ENCODE measurements around the gene DYNLRB1. TPM values are rescaled to one million over a fixed set of nuclear protein-coding genes. Genes with fewer than 3 reads are reported as not detected.

DYNLRB1 gene
- total and polyA plus RNA-seq, 2 of the 13 experiments (the other 11 are each of a cell fraction or from before 2014, with no cell fraction given) = 140 to 244 TPM

DNA sequence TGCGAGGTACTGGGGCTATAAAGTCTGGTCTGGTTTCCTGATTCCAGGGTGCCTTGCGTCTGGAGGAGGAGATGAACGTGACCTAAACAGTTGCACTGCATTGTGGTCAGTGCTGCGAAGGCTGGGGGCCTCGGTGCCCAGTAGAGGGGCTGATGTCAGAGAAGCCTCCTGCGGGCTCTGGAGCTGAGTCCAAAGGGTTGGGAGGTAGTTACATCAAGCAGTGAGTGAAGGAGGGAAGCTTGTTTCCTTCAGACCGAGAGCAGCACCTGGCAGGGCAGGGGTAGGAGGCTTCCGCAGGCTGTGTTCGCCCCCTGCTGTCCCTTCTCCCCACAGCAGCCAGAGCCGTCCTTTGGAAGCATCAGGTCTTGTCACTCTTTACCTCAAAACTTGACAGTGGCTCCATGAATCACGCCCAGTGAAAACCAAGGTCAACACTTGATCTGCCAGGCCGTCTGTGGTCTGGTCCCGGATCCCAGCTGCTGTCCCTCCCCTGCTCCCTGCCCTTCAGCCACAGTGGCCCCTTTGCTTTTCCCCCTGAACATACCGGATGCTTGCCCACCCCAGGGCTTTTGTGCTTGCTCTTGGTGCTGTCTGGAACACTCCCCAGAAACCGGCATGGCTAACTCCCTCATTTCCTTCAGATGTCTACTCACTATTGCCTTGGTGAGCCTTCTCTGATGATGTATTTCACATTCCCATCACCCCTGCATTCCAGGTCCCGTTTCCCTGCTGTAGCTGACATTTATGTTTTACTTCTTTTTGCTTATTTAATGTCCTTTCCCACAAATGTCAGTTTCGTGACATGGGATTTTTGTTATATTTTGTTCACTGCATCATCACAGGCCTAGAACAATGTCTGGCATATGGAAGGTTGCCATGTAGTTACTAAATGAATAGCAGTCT, 7.0 kb downstream of the DYNLRB1 start (continued):
- TF ChIP-seq, protein P1, sequence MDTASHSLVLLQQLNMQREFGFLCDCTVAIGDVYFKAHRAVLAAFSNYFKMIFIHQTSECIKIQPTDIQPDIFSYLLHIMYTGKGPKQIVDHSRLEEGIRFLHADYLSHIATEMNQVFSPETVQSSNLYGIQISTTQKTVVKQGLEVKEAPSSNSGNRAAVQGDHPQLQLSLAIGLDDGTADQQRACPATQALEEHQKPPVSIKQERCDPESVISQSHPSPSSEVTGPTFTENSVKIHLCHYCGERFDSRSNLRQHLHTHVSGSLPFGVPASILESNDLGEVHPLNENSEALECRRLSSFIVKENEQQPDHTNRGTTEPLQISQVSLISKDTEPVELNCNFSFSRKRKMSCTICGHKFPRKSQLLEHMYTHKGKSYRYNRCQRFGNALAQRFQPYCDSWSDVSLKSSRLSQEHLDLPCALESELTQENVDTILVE (CRISPR knock-in tag; IDR thresholded peaks at IDR 0.05) = no peak
- no peak for TF ChIP-seq MTA3 (CRISPR knock-in tag; IDR thresholded peaks at IDR 0.05)
- no peak for TF ChIP-seq TGIF2 (CRISPR knock-in tag; IDR thresholded peaks at IDR 0.05)
- TF ChIP-seq, protein P2, sequence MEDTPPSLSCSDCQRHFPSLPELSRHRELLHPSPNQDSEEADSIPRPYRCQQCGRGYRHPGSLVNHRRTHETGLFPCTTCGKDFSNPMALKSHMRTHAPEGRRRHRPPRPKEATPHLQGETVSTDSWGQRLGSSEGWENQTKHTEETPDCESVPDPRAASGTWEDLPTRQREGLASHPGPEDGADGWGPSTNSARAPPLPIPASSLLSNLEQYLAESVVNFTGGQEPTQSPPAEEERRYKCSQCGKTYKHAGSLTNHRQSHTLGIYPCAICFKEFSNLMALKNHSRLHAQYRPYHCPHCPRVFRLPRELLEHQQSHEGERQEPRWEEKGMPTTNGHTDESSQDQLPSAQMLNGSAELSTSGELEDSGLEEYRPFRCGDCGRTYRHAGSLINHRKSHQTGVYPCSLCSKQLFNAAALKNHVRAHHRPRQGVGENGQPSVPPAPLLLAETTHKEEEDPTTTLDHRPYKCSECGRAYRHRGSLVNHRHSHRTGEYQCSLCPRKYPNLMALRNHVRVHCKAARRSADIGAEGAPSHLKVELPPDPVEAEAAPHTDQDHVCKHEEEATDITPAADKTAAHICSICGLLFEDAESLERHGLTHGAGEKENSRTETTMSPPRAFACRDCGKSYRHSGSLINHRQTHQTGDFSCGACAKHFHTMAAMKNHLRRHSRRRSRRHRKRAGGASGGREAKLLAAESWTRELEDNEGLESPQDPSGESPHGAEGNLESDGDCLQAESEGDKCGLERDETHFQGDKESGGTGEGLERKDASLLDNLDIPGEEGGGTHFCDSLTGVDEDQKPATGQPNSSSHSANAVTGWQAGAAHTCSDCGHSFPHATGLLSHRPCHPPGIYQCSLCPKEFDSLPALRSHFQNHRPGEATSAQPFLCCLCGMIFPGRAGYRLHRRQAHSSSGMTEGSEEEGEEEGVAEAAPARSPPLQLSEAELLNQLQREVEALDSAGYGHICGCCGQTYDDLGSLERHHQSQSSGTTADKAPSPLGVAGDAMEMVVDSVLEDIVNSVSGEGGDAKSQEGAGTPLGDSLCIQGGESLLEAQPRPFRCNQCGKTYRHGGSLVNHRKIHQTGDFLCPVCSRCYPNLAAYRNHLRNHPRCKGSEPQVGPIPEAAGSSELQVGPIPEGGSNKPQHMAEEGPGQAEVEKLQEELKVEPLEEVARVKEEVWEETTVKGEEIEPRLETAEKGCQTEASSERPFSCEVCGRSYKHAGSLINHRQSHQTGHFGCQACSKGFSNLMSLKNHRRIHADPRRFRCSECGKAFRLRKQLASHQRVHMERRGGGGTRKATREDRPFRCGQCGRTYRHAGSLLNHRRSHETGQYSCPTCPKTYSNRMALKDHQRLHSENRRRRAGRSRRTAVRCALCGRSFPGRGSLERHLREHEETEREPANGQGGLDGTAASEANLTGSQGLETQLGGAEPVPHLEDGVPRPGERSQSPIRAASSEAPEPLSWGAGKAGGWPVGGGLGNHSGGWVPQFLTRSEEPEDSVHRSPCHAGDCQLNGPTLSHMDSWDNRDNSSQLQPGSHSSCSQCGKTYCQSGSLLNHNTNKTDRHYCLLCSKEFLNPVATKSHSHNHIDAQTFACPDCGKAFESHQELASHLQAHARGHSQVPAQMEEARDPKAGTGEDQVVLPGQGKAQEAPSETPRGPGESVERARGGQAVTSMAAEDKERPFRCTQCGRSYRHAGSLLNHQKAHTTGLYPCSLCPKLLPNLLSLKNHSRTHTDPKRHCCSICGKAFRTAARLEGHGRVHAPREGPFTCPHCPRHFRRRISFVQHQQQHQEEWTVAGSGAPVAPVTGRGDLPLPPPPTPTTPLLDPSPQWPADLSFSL (CRISPR knock-in tag; IDR thresholded peaks at IDR 0.05) = no peak
- TF ChIP-seq ZSCAN20 (CRISPR knock-in tag; IDR thresholded peaks at IDR 0.05; ENCODE audit: borderline replicate concordance) = no peak
- TF ChIP-seq, protein P3, sequence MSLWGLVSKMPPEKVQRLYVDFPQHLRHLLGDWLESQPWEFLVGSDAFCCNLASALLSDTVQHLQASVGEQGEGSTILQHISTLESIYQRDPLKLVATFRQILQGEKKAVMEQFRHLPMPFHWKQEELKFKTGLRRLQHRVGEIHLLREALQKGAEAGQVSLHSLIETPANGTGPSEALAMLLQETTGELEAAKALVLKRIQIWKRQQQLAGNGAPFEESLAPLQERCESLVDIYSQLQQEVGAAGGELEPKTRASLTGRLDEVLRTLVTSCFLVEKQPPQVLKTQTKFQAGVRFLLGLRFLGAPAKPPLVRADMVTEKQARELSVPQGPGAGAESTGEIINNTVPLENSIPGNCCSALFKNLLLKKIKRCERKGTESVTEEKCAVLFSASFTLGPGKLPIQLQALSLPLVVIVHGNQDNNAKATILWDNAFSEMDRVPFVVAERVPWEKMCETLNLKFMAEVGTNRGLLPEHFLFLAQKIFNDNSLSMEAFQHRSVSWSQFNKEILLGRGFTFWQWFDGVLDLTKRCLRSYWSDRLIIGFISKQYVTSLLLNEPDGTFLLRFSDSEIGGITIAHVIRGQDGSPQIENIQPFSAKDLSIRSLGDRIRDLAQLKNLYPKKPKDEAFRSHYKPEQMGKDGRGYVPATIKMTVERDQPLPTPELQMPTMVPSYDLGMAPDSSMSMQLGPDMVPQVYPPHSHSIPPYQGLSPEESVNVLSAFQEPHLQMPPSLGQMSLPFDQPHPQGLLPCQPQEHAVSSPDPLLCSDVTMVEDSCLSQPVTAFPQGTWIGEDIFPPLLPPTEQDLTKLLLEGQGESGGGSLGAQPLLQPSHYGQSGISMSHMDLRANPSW (CRISPR knock-in tag; IDR thresholded peaks at IDR 0.05; ENCODE audit: borderline replicate concordance) = no peak
- TF ChIP-seq SNRNP70 (IDR thresholded peaks at IDR 0.05; ENCODE audit: low read depth, low read length) = no peak
- TF ChIP-seq, protein P4, sequence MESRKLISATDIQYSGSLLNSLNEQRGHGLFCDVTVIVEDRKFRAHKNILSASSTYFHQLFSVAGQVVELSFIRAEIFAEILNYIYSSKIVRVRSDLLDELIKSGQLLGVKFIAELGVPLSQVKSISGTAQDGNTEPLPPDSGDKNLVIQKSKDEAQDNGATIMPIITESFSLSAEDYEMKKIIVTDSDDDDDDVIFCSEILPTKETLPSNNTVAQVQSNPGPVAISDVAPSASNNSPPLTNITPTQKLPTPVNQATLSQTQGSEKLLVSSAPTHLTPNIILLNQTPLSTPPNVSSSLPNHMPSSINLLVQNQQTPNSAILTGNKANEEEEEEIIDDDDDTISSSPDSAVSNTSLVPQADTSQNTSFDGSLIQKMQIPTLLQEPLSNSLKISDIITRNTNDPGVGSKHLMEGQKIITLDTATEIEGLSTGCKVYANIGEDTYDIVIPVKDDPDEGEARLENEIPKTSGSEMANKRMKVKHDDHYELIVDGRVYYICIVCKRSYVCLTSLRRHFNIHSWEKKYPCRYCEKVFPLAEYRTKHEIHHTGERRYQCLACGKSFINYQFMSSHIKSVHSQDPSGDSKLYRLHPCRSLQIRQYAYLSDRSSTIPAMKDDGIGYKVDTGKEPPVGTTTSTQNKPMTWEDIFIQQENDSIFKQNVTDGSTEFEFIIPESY (CRISPR knock-in tag; IDR thresholded peaks at IDR 0.05) = peak; percentile 60; the same call in 1 of the 2 replicates
- TF ChIP-seq, protein P5, sequence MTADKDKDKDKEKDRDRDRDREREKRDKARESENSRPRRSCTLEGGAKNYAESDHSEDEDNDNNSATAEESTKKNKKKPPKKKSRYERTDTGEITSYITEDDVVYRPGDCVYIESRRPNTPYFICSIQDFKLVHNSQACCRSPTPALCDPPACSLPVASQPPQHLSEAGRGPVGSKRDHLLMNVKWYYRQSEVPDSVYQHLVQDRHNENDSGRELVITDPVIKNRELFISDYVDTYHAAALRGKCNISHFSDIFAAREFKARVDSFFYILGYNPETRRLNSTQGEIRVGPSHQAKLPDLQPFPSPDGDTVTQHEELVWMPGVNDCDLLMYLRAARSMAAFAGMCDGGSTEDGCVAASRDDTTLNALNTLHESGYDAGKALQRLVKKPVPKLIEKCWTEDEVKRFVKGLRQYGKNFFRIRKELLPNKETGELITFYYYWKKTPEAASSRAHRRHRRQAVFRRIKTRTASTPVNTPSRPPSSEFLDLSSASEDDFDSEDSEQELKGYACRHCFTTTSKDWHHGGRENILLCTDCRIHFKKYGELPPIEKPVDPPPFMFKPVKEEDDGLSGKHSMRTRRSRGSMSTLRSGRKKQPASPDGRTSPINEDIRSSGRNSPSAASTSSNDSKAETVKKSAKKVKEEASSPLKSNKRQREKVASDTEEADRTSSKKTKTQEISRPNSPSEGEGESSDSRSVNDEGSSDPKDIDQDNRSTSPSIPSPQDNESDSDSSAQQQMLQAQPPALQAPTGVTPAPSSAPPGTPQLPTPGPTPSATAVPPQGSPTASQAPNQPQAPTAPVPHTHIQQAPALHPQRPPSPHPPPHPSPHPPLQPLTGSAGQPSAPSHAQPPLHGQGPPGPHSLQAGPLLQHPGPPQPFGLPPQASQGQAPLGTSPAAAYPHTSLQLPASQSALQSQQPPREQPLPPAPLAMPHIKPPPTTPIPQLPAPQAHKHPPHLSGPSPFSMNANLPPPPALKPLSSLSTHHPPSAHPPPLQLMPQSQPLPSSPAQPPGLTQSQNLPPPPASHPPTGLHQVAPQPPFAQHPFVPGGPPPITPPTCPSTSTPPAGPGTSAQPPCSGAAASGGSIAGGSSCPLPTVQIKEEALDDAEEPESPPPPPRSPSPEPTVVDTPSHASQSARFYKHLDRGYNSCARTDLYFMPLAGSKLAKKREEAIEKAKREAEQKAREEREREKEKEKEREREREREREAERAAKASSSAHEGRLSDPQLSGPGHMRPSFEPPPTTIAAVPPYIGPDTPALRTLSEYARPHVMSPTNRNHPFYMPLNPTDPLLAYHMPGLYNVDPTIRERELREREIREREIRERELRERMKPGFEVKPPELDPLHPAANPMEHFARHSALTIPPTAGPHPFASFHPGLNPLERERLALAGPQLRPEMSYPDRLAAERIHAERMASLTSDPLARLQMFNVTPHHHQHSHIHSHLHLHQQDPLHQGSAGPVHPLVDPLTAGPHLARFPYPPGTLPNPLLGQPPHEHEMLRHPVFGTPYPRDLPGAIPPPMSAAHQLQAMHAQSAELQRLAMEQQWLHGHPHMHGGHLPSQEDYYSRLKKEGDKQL (CRISPR knock-in tag; IDR thresholded peaks at IDR 0.05; ENCODE audit: low read depth) = no peak

All from HepG2 (cell line).